ENCODE results near the gene SCUBE1. TPM values are rescaled to one million over a fixed set of nuclear protein-coding genes. Genes with fewer than 3 reads are reported as not detected.

The SCUBE1 gene
- total and polyA plus RNA-seq, 2 donors (not counting 3 experiments of a cell fraction or from before 2014, with no cell fraction given) = 0.07 TPM; not detected in 1

DNA sequence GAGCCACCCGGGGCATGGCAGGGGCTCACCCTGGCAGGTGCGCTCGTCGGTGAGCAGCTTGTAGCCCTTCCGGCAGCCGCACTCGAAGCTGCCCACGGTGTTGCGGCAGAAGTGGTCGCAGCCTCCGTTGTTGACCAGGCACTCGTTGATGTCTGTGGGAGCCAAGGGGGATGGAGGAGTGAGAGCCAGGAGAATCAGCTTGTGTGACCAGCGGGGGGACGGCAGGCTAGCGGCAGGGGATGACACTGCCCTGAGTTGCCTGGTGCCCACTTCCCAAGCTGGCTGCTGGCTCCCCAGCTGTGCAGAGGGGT lies 111.5 kb downstream of the SCUBE1 start:
- H3K4me3 ChIP-seq (replicated peaks in 1 of 3; ENCODE audit: insufficient read depth in 1 of 3, low read depth in 1 of 3, low read length in 3 of 3) = no peak overlapping the region
- no TSS peak for BruUV-seq (replicated peaks)
- no peak overlapping the region for H3K4me2 ChIP-seq (ENCODE audit: insufficient read depth, low read length)
- ChIA-PET POLR2A (no interaction called here), CTCF (interaction anchor here (0.7 to 7.7 kb wide), 25 partner anchors 9 to 1395 kb away, joined by 3 to 106 read pairs (median 4); no protein-coding TSS in a partner anchor)
- no peak for DNase-seq (ENCODE audit: low read depth, low spot score)
- FAIRE-seq = no peak
- no peak for TF ChIP-seq GATA2 (IDR thresholded peaks at IDR 0.05; ENCODE audit: insufficient read depth, insufficient read length, low read depth, low read length)
- TF ChIP-seq, protein P1, sequence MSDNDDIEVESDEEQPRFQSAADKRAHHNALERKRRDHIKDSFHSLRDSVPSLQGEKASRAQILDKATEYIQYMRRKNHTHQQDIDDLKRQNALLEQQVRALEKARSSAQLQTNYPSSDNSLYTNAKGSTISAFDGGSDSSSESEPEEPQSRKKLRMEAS (IDR thresholded peaks at IDR 0.05; ENCODE audit: insufficient read depth, insufficient read length) = no peak
- no peaks in the 10 kb centered on the region for H3K4me1 ChIP-seq (ENCODE audit: control insufficient read depth, extremely low read depth, insufficient read depth, low read length)
- H3K36me3 ChIP-seq (ENCODE audit: control insufficient read depth in 2 of 2, extremely low read depth in 1 of 2, insufficient read depth in 2 of 2, low read length in 2 of 2) = no peaks in the 10 kb centered on the region
- H2AFZ ChIP-seq (ENCODE audit: low read depth, low read length) = no peak overlapping the region
- no peaks in the 10 kb centered on the region for H3K9me1 ChIP-seq (replicated peaks; ENCODE audit: control insufficient read depth, extremely low read depth, insufficient read depth, low read length)
- no peak overlapping the region for H3K27ac ChIP-seq (ENCODE audit: insufficient read depth, low read depth, low read length)
- intact Hi-C loops (cut with micrococcal nuclease) (loop anchor here (1.0 kb wide), 5 partner anchors 32 to 154 kb away; no protein-coding TSS in a partner anchor), dilution Hi-C loops (cut with MboI; ENCODE audit: extremely low pct_ligation_motif_present, low sequenced_read_pairs) (no loop called here)
- H3K27me3 ChIP-seq (ENCODE audit: control insufficient read depth in 2 of 2, insufficient read depth in 2 of 2, low read length in 2 of 2) = no peaks in the 10 kb centered on the region
- H3K9me3 ChIP-seq (replicated peaks; ENCODE audit: control insufficient read depth, insufficient read depth, low read length) = no peaks in the 10 kb centered on the region
- H4K20me1 ChIP-seq (replicated peaks; ENCODE audit: control insufficient read depth, extremely low read depth, insufficient read depth, low read length) = no peaks in the 10 kb centered on the region
- no peak overlapping the region for H3K9ac ChIP-seq (replicated peaks; ENCODE audit: extremely low read depth, insufficient read depth, low read length)
- no peaks in the 10 kb centered on the region for H3K79me2 ChIP-seq (ENCODE audit: control insufficient read depth, insufficient read depth, low read length)

DNA sequence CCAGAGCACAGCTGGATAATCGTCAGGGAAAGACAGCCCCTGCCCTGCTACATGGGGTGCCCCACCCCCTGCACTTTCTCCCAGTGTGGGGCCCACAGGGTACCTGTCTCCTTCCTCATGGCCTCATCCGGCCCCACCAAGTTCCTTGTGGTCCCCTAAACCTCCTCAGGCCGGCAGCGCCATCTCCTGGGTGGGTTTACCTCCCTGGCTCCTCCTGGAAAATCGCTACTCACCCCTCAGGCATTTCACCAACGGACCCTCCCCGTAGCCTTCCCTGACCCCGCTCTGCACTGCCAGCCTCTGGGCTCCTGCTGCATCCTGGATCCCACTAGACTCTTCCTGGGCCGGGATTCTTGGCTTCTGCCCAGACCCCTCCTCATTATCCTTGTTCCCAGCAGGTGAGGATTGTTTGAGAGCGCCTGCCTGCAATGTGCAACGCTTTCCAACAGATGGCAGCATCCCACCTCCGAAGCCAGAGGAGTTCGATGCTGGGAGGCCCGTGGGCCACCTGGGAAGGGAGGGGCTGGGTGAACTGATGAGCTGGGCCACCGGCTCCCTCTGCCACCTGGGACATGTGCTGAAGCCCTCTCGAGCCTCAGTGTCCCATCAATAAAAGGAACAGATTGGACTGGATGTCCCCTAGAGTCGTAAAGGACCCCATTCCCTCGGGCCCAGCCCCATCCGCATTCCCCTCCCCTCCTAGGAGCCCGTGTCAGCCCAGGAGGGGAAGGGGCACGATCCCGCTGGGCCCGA lies 112.0 kb downstream of the SCUBE1 start:
- Histone ChIP-seq H3K4me3 (replicated peaks in 1 of 3; ENCODE audit: insufficient read depth in 1 of 3, low read depth in 1 of 3, low read length in 3 of 3) (no peak overlapping the region), H3K4me1 (ENCODE audit: control insufficient read depth, extremely low read depth, insufficient read depth, low read length) (no peaks in the 10 kb centered on the region), H3K27me3 (ENCODE audit: control insufficient read depth in 2 of 2, insufficient read depth in 2 of 2, low read length in 2 of 2) (no peaks in the 10 kb centered on the region), H2AFZ (ENCODE audit: low read depth, low read length) (no peak overlapping the region), H3K79me2 (ENCODE audit: control insufficient read depth, insufficient read depth, low read length) (no peaks in the 10 kb centered on the region), H3K27ac (ENCODE audit: insufficient read depth, low read depth, low read length) (no peak overlapping the region), H3K9me1 (replicated peaks; ENCODE audit: control insufficient read depth, extremely low read depth, insufficient read depth, low read length) (no peaks in the 10 kb centered on the region), H4K20me1 (replicated peaks; ENCODE audit: control insufficient read depth, extremely low read depth, insufficient read depth, low read length) (no peaks in the 10 kb centered on the region), H3K9ac (replicated peaks; ENCODE audit: extremely low read depth, insufficient read depth, low read length) (no peak overlapping the region), H3K9me3 (replicated peaks; ENCODE audit: control insufficient read depth, insufficient read depth, low read length) (no peaks in the 10 kb centered on the region), H3K36me3 (ENCODE audit: control insufficient read depth in 2 of 2, extremely low read depth in 1 of 2, insufficient read depth in 2 of 2, low read length in 2 of 2) (no peaks in the 10 kb centered on the region), H3K4me2 (ENCODE audit: insufficient read depth, low read length) (no peak overlapping the region)
- no TSS peak for BruUV-seq (replicated peaks)
- DNase-seq (ENCODE audit: low read depth, low spot score) (peak; percentile 50), FAIRE-seq (peak; percentile 81)
- dilution Hi-C loops (cut with MboI; ENCODE audit: extremely low pct_ligation_motif_present, low sequenced_read_pairs) = no loop called here
- ChIA-PET CTCF (interaction anchor here (0.7 to 7.7 kb wide), 25 partner anchors 8 to 1396 kb away, joined by 3 to 106 read pairs (median 4); no protein-coding TSS in a partner anchor), POLR2A (no interaction called here)
- TF ChIP-seq, protein P2, sequence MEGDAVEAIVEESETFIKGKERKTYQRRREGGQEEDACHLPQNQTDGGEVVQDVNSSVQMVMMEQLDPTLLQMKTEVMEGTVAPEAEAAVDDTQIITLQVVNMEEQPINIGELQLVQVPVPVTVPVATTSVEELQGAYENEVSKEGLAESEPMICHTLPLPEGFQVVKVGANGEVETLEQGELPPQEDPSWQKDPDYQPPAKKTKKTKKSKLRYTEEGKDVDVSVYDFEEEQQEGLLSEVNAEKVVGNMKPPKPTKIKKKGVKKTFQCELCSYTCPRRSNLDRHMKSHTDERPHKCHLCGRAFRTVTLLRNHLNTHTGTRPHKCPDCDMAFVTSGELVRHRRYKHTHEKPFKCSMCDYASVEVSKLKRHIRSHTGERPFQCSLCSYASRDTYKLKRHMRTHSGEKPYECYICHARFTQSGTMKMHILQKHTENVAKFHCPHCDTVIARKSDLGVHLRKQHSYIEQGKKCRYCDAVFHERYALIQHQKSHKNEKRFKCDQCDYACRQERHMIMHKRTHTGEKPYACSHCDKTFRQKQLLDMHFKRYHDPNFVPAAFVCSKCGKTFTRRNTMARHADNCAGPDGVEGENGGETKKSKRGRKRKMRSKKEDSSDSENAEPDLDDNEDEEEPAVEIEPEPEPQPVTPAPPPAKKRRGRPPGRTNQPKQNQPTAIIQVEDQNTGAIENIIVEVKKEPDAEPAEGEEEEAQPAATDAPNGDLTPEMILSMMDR (IDR thresholded peaks at IDR 0.05; ENCODE audit: extremely low read depth in 1 of 2, insufficient read depth in 1 of 2, low read depth in 1 of 2, low read length in 2 of 2) = peak; percentile 83 to 91
- TF ChIP-seq JUN (IDR thresholded peaks at IDR 0.05; ENCODE audit: borderline replicate concordance, insufficient read depth, insufficient read length, low read depth) = no peak
- intact Hi-C loops (cut with micrococcal nuclease) = loop anchor here (1.0 kb wide), 5 partner anchors 32 to 154 kb away; no protein-coding TSS in a partner anchor

All from endothelial cell of umbilical vein (primary cell).